ENCODE data around the gene AHR. TPM values are rescaled to one million over a fixed set of nuclear protein-coding genes. Genes with fewer than 3 reads are reported as not detected.

Gene AHR
- total RNA-seq (2022) (99.1 and 100 TPM in 2 replicates), Bru-seq, nascent RNA (percentile 43 among the genes with signal in this experiment), BruChase-seq, experiment 1, labeled RNA remaining after a 6-hour chase (percentile 66 among the genes with signal in this experiment), BruChase-seq, experiment 2, labeled RNA remaining after a 2-hour chase (percentile 60 among the genes with signal in this experiment)
- long read RNA-seq, full-length matches to known transcripts: 8 of 72 reads
- long read RNA-seq, partial matches to known transcripts: 12 of 72 reads
- long read RNA-seq, other reads (novel, unspliced or antisense): 52 of 72 reads

DNA sequence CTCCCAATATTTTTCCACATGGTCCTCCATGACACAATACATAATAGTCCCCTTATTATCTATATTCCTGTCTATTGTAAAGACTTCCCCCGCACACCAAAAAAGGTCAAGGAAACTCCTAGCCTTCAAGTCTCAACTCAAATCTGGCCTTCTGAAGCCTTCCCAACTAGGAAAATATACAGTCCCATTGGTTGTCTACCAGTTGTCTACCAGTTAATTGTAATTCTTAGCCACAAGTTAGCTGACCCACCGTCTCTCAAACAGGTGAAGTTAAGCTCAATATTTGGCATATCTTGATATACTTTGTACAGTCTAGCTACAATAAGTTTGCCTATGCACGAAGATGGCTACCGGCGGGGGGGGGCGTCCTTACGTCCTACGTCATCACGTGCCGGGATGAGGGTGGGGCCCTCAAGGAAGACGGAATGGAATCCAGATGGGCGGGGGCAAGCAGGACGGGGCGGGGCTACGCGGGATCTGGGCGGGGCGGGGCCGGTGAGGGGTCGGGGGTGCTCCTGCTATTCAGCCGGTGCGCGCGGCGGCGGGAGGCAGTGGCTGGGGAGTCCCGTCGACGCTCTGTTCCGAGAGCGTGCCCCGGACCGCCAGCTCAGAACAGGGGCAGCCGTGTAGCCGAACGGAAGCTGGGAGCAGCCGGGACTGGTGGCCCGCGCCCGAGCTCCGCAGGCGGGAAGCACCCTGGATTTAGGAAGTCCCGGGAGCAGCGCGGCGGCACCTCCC, at the start of gene AHR:
Gene AHR, plus strand, starts transcription at position 551 of the 738 bp plus-strand sequence. CDS start 613 bp downstream, outside the sequence.
- intact Hi-C loops (cut with micrococcal nuclease): loop anchor here (2.0 kb wide), 1 partner anchor 235 kb away; no protein-coding TSS in a partner anchor
- BruUV-seq (replicated peaks): TSS peak; percentile 74

DNA sequence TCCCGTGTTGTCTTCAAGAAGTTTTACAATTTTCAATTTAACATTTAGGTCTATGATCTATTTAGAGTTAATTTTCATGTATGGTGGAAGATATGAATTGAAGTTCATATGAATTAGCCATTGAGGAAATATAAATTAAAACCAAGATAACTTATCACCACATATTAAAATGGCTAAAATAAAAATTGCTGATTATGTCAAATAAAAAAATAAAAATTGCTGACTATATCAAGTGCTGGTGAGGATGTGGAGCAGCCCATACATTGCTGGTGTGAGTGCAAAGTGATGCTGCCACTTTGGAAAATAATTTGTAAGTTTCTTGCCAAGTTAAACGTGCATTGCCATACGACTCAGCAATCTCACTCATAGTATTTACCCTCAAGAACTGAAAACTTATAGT, 44.6 kb upstream of the AHR start:
- ChIA-PET CTCF (no interaction called here), POLR2A (no interaction called here)
- Mint-ChIP-seq H3K27ac (ENCODE audit: low read depth, unreplicated experiment) (no peak overlapping the region), H3K27me3 (ENCODE audit: insufficient read depth, unreplicated experiment) (no peaks in the 10 kb centered on the region), H3K36me3 (ENCODE audit: insufficient read depth, unreplicated experiment) (no peaks in the 10 kb centered on the region), H3K4me1 (ENCODE audit: insufficient read depth, unreplicated experiment) (no peaks in the 10 kb centered on the region), H3K4me3 (ENCODE audit: unreplicated experiment) (no peak overlapping the region), H3K9me3 (ENCODE audit: unreplicated experiment) (no peaks in the 10 kb centered on the region)
- no TSS peak for BruUV-seq (replicated peaks)
- no peak for DNase-seq (ENCODE audit: unreplicated experiment)
- intact Hi-C loops (cut with micrococcal nuclease): no loop called here
- TF ChIP-seq, protein P1, sequence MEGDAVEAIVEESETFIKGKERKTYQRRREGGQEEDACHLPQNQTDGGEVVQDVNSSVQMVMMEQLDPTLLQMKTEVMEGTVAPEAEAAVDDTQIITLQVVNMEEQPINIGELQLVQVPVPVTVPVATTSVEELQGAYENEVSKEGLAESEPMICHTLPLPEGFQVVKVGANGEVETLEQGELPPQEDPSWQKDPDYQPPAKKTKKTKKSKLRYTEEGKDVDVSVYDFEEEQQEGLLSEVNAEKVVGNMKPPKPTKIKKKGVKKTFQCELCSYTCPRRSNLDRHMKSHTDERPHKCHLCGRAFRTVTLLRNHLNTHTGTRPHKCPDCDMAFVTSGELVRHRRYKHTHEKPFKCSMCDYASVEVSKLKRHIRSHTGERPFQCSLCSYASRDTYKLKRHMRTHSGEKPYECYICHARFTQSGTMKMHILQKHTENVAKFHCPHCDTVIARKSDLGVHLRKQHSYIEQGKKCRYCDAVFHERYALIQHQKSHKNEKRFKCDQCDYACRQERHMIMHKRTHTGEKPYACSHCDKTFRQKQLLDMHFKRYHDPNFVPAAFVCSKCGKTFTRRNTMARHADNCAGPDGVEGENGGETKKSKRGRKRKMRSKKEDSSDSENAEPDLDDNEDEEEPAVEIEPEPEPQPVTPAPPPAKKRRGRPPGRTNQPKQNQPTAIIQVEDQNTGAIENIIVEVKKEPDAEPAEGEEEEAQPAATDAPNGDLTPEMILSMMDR (IDR thresholded peaks at IDR 0.05; ENCODE audit: unreplicated experiment): no peak

More for the DNA sequence above, at the start of gene AHR:
- peaks cover 7% of the 10 kb centered on the region for H3K9me3 Mint-ChIP-seq (ENCODE audit: unreplicated experiment)
- TF ChIP-seq, protein P1 (IDR thresholded peaks at IDR 0.05; ENCODE audit: unreplicated experiment): no peak
- CTCF ChIA-PET: interaction anchor here (0.6 to 2.0 kb wide), 17 partner anchors 9 to 497 kb away, joined by 3 to 7 read pairs (median 3); no protein-coding TSS in a partner anchor
- POLR2A ChIA-PET: interaction anchor here (0.6 to 5.1 kb wide), 34 partner anchors 10 to 544 kb away, joined by 3 to 69 read pairs (median 4); no protein-coding TSS in a partner anchor
- H3K36me3 Mint-ChIP-seq (ENCODE audit: insufficient read depth, unreplicated experiment): peaks cover 6% of the 10 kb centered on the region
- peak within 1 kb of the TSS; percentile 88 for H3K4me3 Mint-ChIP-seq (ENCODE audit: unreplicated experiment)
- no peaks in the 10 kb centered on the region for H3K27me3 Mint-ChIP-seq (ENCODE audit: insufficient read depth, unreplicated experiment)
- H3K27ac Mint-ChIP-seq (ENCODE audit: low read depth, unreplicated experiment): peak within 1 kb of the TSS; percentile 97
- H3K4me1 Mint-ChIP-seq (ENCODE audit: insufficient read depth, unreplicated experiment): peaks cover 17% of the 10 kb centered on the region
- peak; percentile 89 for DNase-seq (ENCODE audit: unreplicated experiment)

DNA sequence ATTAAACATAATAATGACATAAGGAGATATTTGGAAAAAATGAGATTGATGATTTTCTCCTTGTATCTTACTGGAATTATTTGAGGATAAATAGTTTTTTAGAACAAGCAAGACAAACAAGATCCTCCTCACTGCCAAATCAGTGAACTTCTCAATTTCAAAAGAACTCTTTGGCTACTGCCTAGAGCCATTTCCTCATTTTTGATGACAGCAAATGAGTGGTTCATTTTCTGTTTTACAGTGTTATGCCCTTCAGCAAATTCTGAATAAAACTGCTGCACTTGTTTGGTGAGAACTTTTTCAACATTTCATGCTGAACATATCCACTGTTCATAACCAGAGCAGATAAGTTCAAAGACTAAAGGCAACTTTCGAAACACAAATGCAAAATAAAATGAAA, 42.5 kb upstream of the AHR start:
- TF ChIP-seq, protein P1 (IDR thresholded peaks at IDR 0.05; ENCODE audit: unreplicated experiment): no peak
- Mint-ChIP-seq H3K27me3 (ENCODE audit: insufficient read depth, unreplicated experiment) (no peaks in the 10 kb centered on the region), H3K27ac (ENCODE audit: low read depth, unreplicated experiment) (no peak overlapping the region), H3K9me3 (ENCODE audit: unreplicated experiment) (no peaks in the 10 kb centered on the region), H3K4me1 (ENCODE audit: insufficient read depth, unreplicated experiment) (peaks cover 4% of the 10 kb centered on the region), H3K4me3 (ENCODE audit: unreplicated experiment) (no peak overlapping the region), H3K36me3 (ENCODE audit: insufficient read depth, unreplicated experiment) (no peaks in the 10 kb centered on the region)
- no peak for DNase-seq (ENCODE audit: unreplicated experiment)
- CTCF ChIA-PET: no interaction called here
- intact Hi-C loops (cut with micrococcal nuclease): no loop called here
- BruUV-seq (replicated peaks): no TSS peak
- POLR2A ChIA-PET: no interaction called here

DNA sequence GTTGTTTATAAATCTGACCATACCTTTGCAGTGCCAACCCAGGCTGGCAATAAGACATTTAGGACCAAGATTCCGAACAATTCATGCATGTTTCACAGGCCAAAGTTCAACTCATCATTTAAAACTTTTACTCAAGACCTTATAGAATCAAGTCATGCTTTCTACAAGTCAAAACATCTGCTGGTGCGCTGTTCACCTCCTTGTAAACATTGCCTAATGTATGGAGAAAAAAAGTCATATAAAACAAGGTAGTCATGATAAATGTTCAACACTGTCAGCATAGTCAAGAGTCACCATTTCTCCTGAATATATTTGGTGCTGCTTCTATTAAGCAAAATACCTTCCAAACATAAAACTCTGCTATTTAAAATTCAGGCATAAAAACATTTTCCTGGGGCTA, 42.1 kb upstream of the AHR start:
- intact Hi-C loops (cut with micrococcal nuclease): no loop called here
- Mint-ChIP-seq H3K4me3 (ENCODE audit: unreplicated experiment) (no peak overlapping the region), H3K36me3 (ENCODE audit: insufficient read depth, unreplicated experiment) (no peaks in the 10 kb centered on the region), H3K27me3 (ENCODE audit: insufficient read depth, unreplicated experiment) (no peaks in the 10 kb centered on the region), H3K9me3 (ENCODE audit: unreplicated experiment) (no peaks in the 10 kb centered on the region), H3K27ac (ENCODE audit: low read depth, unreplicated experiment) (no peak overlapping the region), H3K4me1 (ENCODE audit: insufficient read depth, unreplicated experiment) (peaks cover 9% of the 10 kb centered on the region)
- POLR2A ChIA-PET: no interaction called here
- DNase-seq (ENCODE audit: unreplicated experiment): no peak
- TF ChIP-seq, protein P1 (IDR thresholded peaks at IDR 0.05; ENCODE audit: unreplicated experiment): no peak
- BruUV-seq (replicated peaks): no TSS peak
- CTCF ChIA-PET: no interaction called here
